Measurements from ENCODE around the gene SLC25A23. TPM values are rescaled to one million over a fixed set of nuclear protein-coding genes. Genes with fewer than 3 reads are reported as not detected.
A peak's percentile ranks its signal among the peaks of the same experiment; 100 is the strongest.

SLC25A23 gene
- total RNA-seq, 1 donor from 2014 or later, result 40.3 TPM

- DNase-seq (ENCODE audit: low spot score) (no peak), ATAC-seq (no peak)
These were observed 32.5 kb downstream of the SLC25A23 start for GRCh38 chr19:6427131-6427530.

- ATAC-seq, result no peak
- peak; percentile 49 for DNase-seq (ENCODE audit: low spot score)
These were observed 33.6 kb downstream of the SLC25A23 start for GRCh38 chr19:6425732-6426620.

GRCh38 chr19:6424939-6425731 lies 34.5 kb downstream of the SLC25A23 start:
- peak; percentile 87 for ATAC-seq
- DNase-seq (ENCODE audit: low spot score), result peak; percentile 100

GRCh38 chr19:6424195-6424938 lies 35.2 kb downstream of the SLC25A23 start, which contains the start of gene KHSRP:
Gene KHSRP, minus strand, starts transcription at chr19:6424811. Its CDS starts 110 bp downstream, at chr19:6424701.
- ATAC-seq (no peak), DNase-seq (ENCODE audit: low spot score) (peak; percentile 50)

- ATAC-seq, result no peak
- DNase-seq (ENCODE audit: low spot score), result peak; percentile 52
These were observed 35.9 kb downstream of the SLC25A23 start for GRCh38 chr19:6423499-6424194.

GRCh38 chr19:6421075-6422014 lies 38.2 kb downstream of the SLC25A23 start:
- no peak for ATAC-seq
- DNase-seq (ENCODE audit: low spot score), result no peak

GRCh38 chr19:6418562-6418932 lies 41.0 kb downstream of the SLC25A23 start:
- ATAC-seq (no peak), DNase-seq (ENCODE audit: low spot score) (no peak)

- DNase-seq (ENCODE audit: low spot score), result no peak
- ATAC-seq, result peak; percentile 72
These were observed 41.7 kb downstream of the SLC25A23 start for GRCh38 chr19:6417713-6418561.

- no peak for ATAC-seq
- DNase-seq (ENCODE audit: low spot score), result no peak
These were observed 42.8 kb downstream of the SLC25A23 start for GRCh38 chr19:6416658-6417405.

- ATAC-seq, result no peak
- DNase-seq (ENCODE audit: low spot score), result no peak
These were observed 43.9 kb downstream of the SLC25A23 start for GRCh38 chr19:6415591-6416190.

- DNase-seq (ENCODE audit: low spot score) (no peak), ATAC-seq (no peak)
These were observed 44.6 kb downstream of the SLC25A23 start for GRCh38 chr19:6414793-6415590.

GRCh38 chr19:6413721-6414643 lies 45.6 kb downstream of the SLC25A23 start:
- no peak for DNase-seq (ENCODE audit: low spot score)
- no peak for ATAC-seq

GRCh38 chr19:6413291-6413690 lies 46.3 kb downstream of the SLC25A23 start:
- no peak for ATAC-seq
- no peak for DNase-seq (ENCODE audit: low spot score)

- peak; percentile 71 for ATAC-seq
- peak; percentile 55 for DNase-seq (ENCODE audit: low spot score)
These were observed 47.0 kb downstream of the SLC25A23 start for GRCh38 chr19:6412447-6413091.

- no peak for DNase-seq (ENCODE audit: low spot score)
- ATAC-seq, result peak; percentile 8
These were observed 47.5 kb downstream of the SLC25A23 start for GRCh38 chr19:6412061-6412446.

Data from left lobe of liver (tissue), 2 donors.